H1 (cell line): ENCODE data around the gene CXCL10.
"Not testable (repeated sequence)": the region's sequence is repeated elsewhere in the genome, so short reads cannot be mapped to it uniquely, and the experiment has no call there.

Experiments used
- GABPA ChIP-seq: IDR thresholded peaks from 2 replicates; pipeline ENCODE4 v1.6.1; 2011; ENCODE audit warnings: mild to moderate bottlenecking, low read length, moderate library complexity, borderline replicate concordance; ENCODE audit not compliant: insufficient read depth
- JUN ChIP-seq: IDR thresholded peaks from 2 replicates; pipeline ENCODE4 v1.6.1; 2011; ENCODE audit warnings: low read depth, mild to moderate bottlenecking, improper control_type of control experiment, low read length
- KDM4A ChIP-seq: IDR thresholded peaks from one replicate; pipeline ENCODE4 v1.7.1; 2012; ENCODE audit warnings: low read depth, mild to moderate bottlenecking, moderate library complexity, low read length, inconsistent platforms; ENCODE audit not compliant: severe bottlenecking
- KDM5A ChIP-seq: fragments of 200-600 bp; IDR thresholded peaks from 2 replicates; pipeline ENCODE4 v1.7.1; 2012; ENCODE audit warnings: mild to moderate bottlenecking, low read length, inconsistent platforms, mixed read lengths
- POLR2A ChIP-seq, 2 experiments: IDR thresholded peaks; 1 replicate in 1 of 2; 2 replicates in 1 of 2; pipeline ENCODE4 v1.6.1; 2011; ENCODE audit warnings: low read depth in 2 of 2, low read length in 2 of 2, mild to moderate bottlenecking in 2 of 2; ENCODE audit errors: control extremely low read depth in 1 of 2
- POLR2AphosphoS5 ChIP-seq: IDR thresholded peaks from 2 replicates; pipeline ENCODE4 v1.6.1; 2011; ENCODE audit warnings: low read depth, low read length
- RAD21 ChIP-seq, 2 experiments: IDR thresholded peaks in 1 of 2; conservative IDR thresholded peaks in 1 of 2; 2 replicates each; pipeline ENCODE4 v1.6.1; 2011; ENCODE audit warnings: low read depth in 2 of 2, low read length in 2 of 2, improper control_type of control experiment in 1 of 2, inconsistent platforms in 1 of 2, mild to moderate bottlenecking in 1 of 2, moderate library complexity in 1 of 2
- SP2 ChIP-seq: IDR thresholded peaks from 2 replicates; pipeline ENCODE4 v1.6.1; 2012; ENCODE audit warnings: mild to moderate bottlenecking, low read length, inconsistent platforms
- SUZ12 ChIP-seq: fragments of 200-600 bp; sonication (generic); IDR thresholded peaks from 2 replicates; pipeline ENCODE4 v1.6.1; 2012; ENCODE audit warnings: mild to moderate bottlenecking, inconsistent platforms, low read length, moderate library complexity, mixed read lengths
- TAF1 ChIP-seq: IDR thresholded peaks from 2 replicates; pipeline ENCODE4 v1.6.1; 2011; ENCODE audit warnings: mild to moderate bottlenecking, low read depth, low read length
- TF ChIP-seq, protein P1 (sequence below), 3 experiments: IDR thresholded peaks; 1 replicate in 2 of 3; 2 replicates in 1 of 3; pipeline versions ENCODE4 v1.5.1 to v1.6.1; 2011; ENCODE audit warnings: low read length in 3 of 3, mild to moderate bottlenecking in 3 of 3, inconsistent platforms in 2 of 3, low read depth in 1 of 3, moderate library complexity in 1 of 3; ENCODE audit not compliant: insufficient read depth in 1 of 3; ENCODE audit errors: control extremely low read depth in 1 of 3

GRCh38 chr4:76049860-76050416, 26.6 kb upstream of the CXCL10 start:
- TF ChIP-seq, protein P1, sequence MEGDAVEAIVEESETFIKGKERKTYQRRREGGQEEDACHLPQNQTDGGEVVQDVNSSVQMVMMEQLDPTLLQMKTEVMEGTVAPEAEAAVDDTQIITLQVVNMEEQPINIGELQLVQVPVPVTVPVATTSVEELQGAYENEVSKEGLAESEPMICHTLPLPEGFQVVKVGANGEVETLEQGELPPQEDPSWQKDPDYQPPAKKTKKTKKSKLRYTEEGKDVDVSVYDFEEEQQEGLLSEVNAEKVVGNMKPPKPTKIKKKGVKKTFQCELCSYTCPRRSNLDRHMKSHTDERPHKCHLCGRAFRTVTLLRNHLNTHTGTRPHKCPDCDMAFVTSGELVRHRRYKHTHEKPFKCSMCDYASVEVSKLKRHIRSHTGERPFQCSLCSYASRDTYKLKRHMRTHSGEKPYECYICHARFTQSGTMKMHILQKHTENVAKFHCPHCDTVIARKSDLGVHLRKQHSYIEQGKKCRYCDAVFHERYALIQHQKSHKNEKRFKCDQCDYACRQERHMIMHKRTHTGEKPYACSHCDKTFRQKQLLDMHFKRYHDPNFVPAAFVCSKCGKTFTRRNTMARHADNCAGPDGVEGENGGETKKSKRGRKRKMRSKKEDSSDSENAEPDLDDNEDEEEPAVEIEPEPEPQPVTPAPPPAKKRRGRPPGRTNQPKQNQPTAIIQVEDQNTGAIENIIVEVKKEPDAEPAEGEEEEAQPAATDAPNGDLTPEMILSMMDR (IDR thresholded peaks at IDR 0.05; ENCODE audit: control extremely low read depth in 1 of 3, insufficient read depth in 1 of 3, low read depth in 1 of 3, low read length in 3 of 3) = not testable (repeated sequence)
- not testable (repeated sequence) for TF ChIP-seq POLR2AphosphoS5; GABPA; KDM5A; SUZ12; TAF1; SP2; POLR2A (IDR thresholded peaks at IDR 0.05; ENCODE audit: control extremely low read depth in 1 of 2, low read depth in 2 of 2, low read length in 2 of 2); KDM4A; RAD21 (IDR thresholded peaks at IDR 0.05 in 1 of 2, conservative IDR thresholded peaks at IDR 0.05 in 1 of 2; ENCODE audit: low read depth in 2 of 2, low read length in 2 of 2); JUN
